CD4-positive, alpha-beta T cell treated with Interleukin-17A for 1 hour (primary cell): ENCODE measurements around the gene SLC37A1.
"Not testable (repeated sequence)": the region's sequence is repeated elsewhere in the genome, so short reads cannot be mapped to it uniquely, and the experiment has no call there.

Source experiments
- DNase-seq: peaks from one replicate; pipeline ENCODE4 v3.0.0-alpha.2; 2020

The SLC37A1 gene

GRCh38 chr21:42622284-42622683 is 108.6 kb downstream of the SLC37A1 start:
- no peak for DNase-seq

GRCh38 chr21:42623694-42624093 is 110.0 kb downstream of the SLC37A1 start:
- DNase-seq, result no peak

- no peak for DNase-seq
Observed at GRCh38 chr21:42624095-42624790, 110.6 kb downstream of the SLC37A1 start.

- no peak for DNase-seq
Observed at GRCh38 chr21:42624936-42625335, 111.3 kb downstream of the SLC37A1 start.

GRCh38 chr21:42626171-42626570 is 112.5 kb downstream of the SLC37A1 start:
- DNase-seq, result no peak

- no peak for DNase-seq
Observed at GRCh38 chr21:42627527-42628289, 114.1 kb downstream of the SLC37A1 start.

GRCh38 chr21:42628466-42629061 is 114.9 kb downstream of the SLC37A1 start:
- DNase-seq, result not testable (repeated sequence)

GRCh38 chr21:42629933-42630589 is 116.4 kb downstream of the SLC37A1 start:
- no peak for DNase-seq

- no peak for DNase-seq
Observed at GRCh38 chr21:42630626-42631025, 117.0 kb downstream of the SLC37A1 start.
